H1 (cell line): ENCODE measurements around the gene CAMTA1. TPM values are rescaled to one million over a fixed set of nuclear protein-coding genes. Genes with fewer than 3 reads are reported as not detected.

Experiments used
- CTCF ChIA-PET: fragments of 300-600 bp; sonication (Branson Sonifier 250); formaldehyde crosslinking; loops from one replicate; lab custom pipeline; 2021; ENCODE audit not compliant: partially characterized antibody; lab: Charles Lee
- POLR2A ChIA-PET: fragments of 300-600 bp; sonication (Branson Sonifier 250); formaldehyde crosslinking; loops from one replicate; lab custom pipeline; 2021; ENCODE audit warnings: inconsistent platforms; ENCODE audit not compliant: partially characterized antibody; lab: Charles Lee
- DNase-seq, 2 experiments: peaks; one replicate each; pipeline versions ENCODE4 v3.0.0 to v3.0.0-alpha.2; 2010 to 2022; ENCODE audit warnings: low spot score in 2 of 2, low read depth in 1 of 2, mixed read lengths in 1 of 2
- FAIRE-seq: peaks from 2 replicates; lab custom pipeline; 2011; peaks lifted over from hg19 to GRCh38; lab: Jason Lieb, UNC
- H2AFZ ChIP-seq: 2 replicates; pipeline ENCODE4 v1.8.1; 2012; ENCODE audit warnings: low read length, inconsistent platforms
- H2AK5ac ChIP-seq: 2 replicates; pipeline ENCODE4 v1.6.1; 2013; ENCODE audit warnings: low read depth, low read length
- H2BK120ac ChIP-seq: replicated peaks from 2 replicates; pipeline ENCODE3; 2013; ENCODE audit warnings: low read depth, low read length, inconsistent platforms
- H2BK12ac ChIP-seq: 2 replicates; pipeline ENCODE4 v1.6.1; 2013; ENCODE audit warnings: low read depth, low read length
- H2BK15ac ChIP-seq: 2 replicates; pipeline ENCODE4 v1.6.1; 2013; ENCODE audit warnings: low read length
- H2BK20ac ChIP-seq: 2 replicates; pipeline ENCODE4 v1.6.1; 2013; ENCODE audit warnings: low read length
- H2BK5ac ChIP-seq: 2 replicates; pipeline ENCODE4 v1.6.1; 2013; ENCODE audit warnings: low read depth, low read length
- H3K14ac ChIP-seq: 2 replicates; pipeline ENCODE4 v1.6.1; 2013; ENCODE audit warnings: inconsistent platforms; ENCODE audit not compliant: insufficient read length
- H3K18ac ChIP-seq: 2 replicates; pipeline ENCODE4 v1.6.1; 2013; ENCODE audit warnings: low read length; ENCODE audit errors: extremely low read depth
- H3K23ac ChIP-seq: 2 replicates; pipeline ENCODE4 v1.6.1; 2013; ENCODE audit warnings: inconsistent platforms; ENCODE audit not compliant: insufficient read length
- H3K23me2 ChIP-seq: 2 replicates; pipeline ENCODE4 v1.6.1; 2013; ENCODE audit warnings: low read depth, low read length
- H3K27ac ChIP-seq: 2 replicates; pipeline ENCODE4 v1.6.1; 2011; ENCODE audit warnings: low read depth, low read length, inconsistent platforms
- H3K27me3 ChIP-seq, 4 experiments: replicated peaks in 1 of 4; 1 replicate in 1 of 4; 2 replicates in 3 of 4; pipeline versions ENCODE4 v1.6.1 to v1.8.1; 2011 to 2013; ENCODE audit warnings: low read length in 3 of 4, mild to moderate bottlenecking in 3 of 4, inconsistent platforms in 2 of 4, mixed read lengths in 2 of 4, moderate library complexity in 1 of 4; ENCODE audit not compliant: control insufficient read depth in 3 of 4, insufficient read depth in 3 of 4; ENCODE audit errors: extremely low read depth in 1 of 4
- H3K36me3 ChIP-seq, 4 experiments: 2 replicates each; pipeline versions ENCODE4 v1.6.1 to v1.8.1; 2011 to 2013; ENCODE audit warnings: mild to moderate bottlenecking in 4 of 4, low read length in 3 of 4, moderate library complexity in 2 of 4, control low read depth in 1 of 4, inconsistent platforms in 1 of 4; ENCODE audit not compliant: insufficient read depth in 4 of 4, control insufficient read depth in 2 of 4
- H3K4ac ChIP-seq: replicated peaks from 2 replicates; pipeline ENCODE3; 2013; ENCODE audit warnings: low read length, low read depth, mixed read lengths, inconsistent platforms; ENCODE audit not compliant: insufficient read length
- H3K4me1 ChIP-seq, 4 experiments: replicated peaks in 1 of 4; 1 replicate in 1 of 4; 2 replicates in 3 of 4; pipeline versions ENCODE4 v1.6.1 to v1.8.1; 2011 to 2013; ENCODE audit warnings: low read length in 3 of 4, inconsistent platforms in 2 of 4, mixed read lengths in 1 of 4; ENCODE audit not compliant: insufficient read depth in 4 of 4, control insufficient read depth in 3 of 4
- H3K4me2 ChIP-seq, 2 experiments: 2 replicates each; pipeline versions ENCODE4 v1.6.1 to v1.8.1; 2011 to 2013; ENCODE audit warnings: low read depth in 2 of 2, low read length in 2 of 2, control low read depth in 1 of 2, inconsistent platforms in 1 of 2, mild to moderate bottlenecking in 1 of 2; ENCODE audit not compliant: insufficient read depth in 1 of 2
- H3K4me3 ChIP-seq, 4 experiments: fragments of 200-600, 300-600 bp in 1 of 4; sonication (generic), shearing (Covaris generic), sonication (Bioruptor Twin) in 1 of 4; 2 replicates each; pipeline versions ENCODE4 v1.5.1 to v1.8.1; 2011 to 2016; ENCODE audit warnings: low read length in 4 of 4, low read depth in 3 of 4, control low read depth in 2 of 4, inconsistent platforms in 2 of 4, mild to moderate bottlenecking in 2 of 4, mixed read lengths in 1 of 4, moderate library complexity in 1 of 4; ENCODE audit not compliant: insufficient read depth in 2 of 4; ENCODE audit errors: extremely low read depth in 1 of 4
- H3K56ac ChIP-seq: replicated peaks from 2 replicates; pipeline ENCODE3; 2013; ENCODE audit warnings: low read depth, mild to moderate bottlenecking, mixed read lengths, low read length, inconsistent platforms; ENCODE audit not compliant: insufficient read length
- H3K79me1 ChIP-seq: 2 replicates; pipeline ENCODE4 v1.6.1; 2013; ENCODE audit warnings: low read depth, low read length, control low read depth
- H3K79me2 ChIP-seq, 2 experiments: 2 replicates each; pipeline versions ENCODE4 v1.6.1 to v1.8.1; 2012 to 2013; ENCODE audit warnings: low read length in 2 of 2, mild to moderate bottlenecking in 2 of 2, inconsistent platforms in 1 of 2; ENCODE audit not compliant: insufficient read depth in 2 of 2, control insufficient read depth in 1 of 2
- H3K9ac ChIP-seq, 4 experiments: replicated peaks in 1 of 4; 1 replicate in 1 of 4; 2 replicates in 3 of 4; pipeline versions ENCODE4 v1.6.1 to v1.8.1; 2011 to 2013; ENCODE audit warnings: low read depth in 3 of 4, low read length in 3 of 4, control low read depth in 2 of 4, mild to moderate bottlenecking in 2 of 4, moderate library complexity in 2 of 4, inconsistent platforms in 1 of 4; ENCODE audit errors: extremely low read depth in 1 of 4
- H3K9me3 ChIP-seq, 2 experiments: 2 replicates each; pipeline versions ENCODE4 v1.6.1 to v1.8.1; 2012 to 2013; ENCODE audit warnings: mild to moderate bottlenecking in 2 of 2, moderate library complexity in 2 of 2, control low read depth in 1 of 2, inconsistent platforms in 1 of 2, low read depth in 1 of 2, low read length in 1 of 2, mixed read lengths in 1 of 2; ENCODE audit not compliant: insufficient read depth in 2 of 2
- H4K20me1 ChIP-seq, 2 experiments: replicated peaks in 1 of 2; 2 replicates each; pipeline versions ENCODE3 to v1.8.1; 2011 to 2013; ENCODE audit warnings: inconsistent platforms in 2 of 2, low read length in 2 of 2, mild to moderate bottlenecking in 1 of 2; ENCODE audit not compliant: insufficient read depth in 2 of 2, control insufficient read depth in 1 of 2
- H4K5ac ChIP-seq: 2 replicates; pipeline ENCODE4 v1.6.1; 2013; ENCODE audit warnings: low read length, low read depth, mixed read lengths, inconsistent platforms; ENCODE audit not compliant: insufficient read length
- H4K8ac ChIP-seq: 2 replicates; pipeline ENCODE4 v1.8.0; 2013; ENCODE audit warnings: mild to moderate bottlenecking, moderate library complexity, low read length, inconsistent platforms; ENCODE audit not compliant: insufficient read depth; ENCODE audit errors: extremely low read depth
- H4K91ac ChIP-seq: replicated peaks from 2 replicates; pipeline ENCODE3; 2013; ENCODE audit warnings: low read length, mixed read lengths, inconsistent platforms; ENCODE audit not compliant: insufficient read length
- CHD1 ChIP-seq: IDR thresholded peaks from 2 replicates; pipeline ENCODE4 v1.6.1; 2012; ENCODE audit warnings: low read depth, low read length, improper control_type of control experiment
- GABPA ChIP-seq: IDR thresholded peaks from 2 replicates; pipeline ENCODE4 v1.6.1; 2011; ENCODE audit warnings: mild to moderate bottlenecking, low read length, moderate library complexity, borderline replicate concordance; ENCODE audit not compliant: insufficient read depth
- HDAC2 ChIP-seq, 2 experiments: fragments of 300-600 bp in 1 of 2; sonication (generic) in 1 of 2; IDR thresholded peaks; 2 replicates each; pipeline ENCODE4 v1.6.1; 2011 to 2012; ENCODE audit warnings: low read depth in 2 of 2, low read length in 2 of 2, mild to moderate bottlenecking in 2 of 2, moderate library complexity in 2 of 2, borderline replicate concordance in 1 of 2, inconsistent platforms in 1 of 2
- NANOG ChIP-seq: IDR thresholded peaks from 2 replicates; pipeline ENCODE4 v1.6.1; 2011; ENCODE audit warnings: low read length, low read depth, mild to moderate bottlenecking, inconsistent platforms; ENCODE audit not compliant: insufficient read depth, poor library complexity, severe bottlenecking
- RNF2 ChIP-seq: fragments of 200-900, 300-1000 bp; sonication (generic); IDR thresholded peaks from 2 replicates; pipeline ENCODE4 v1.7.1; 2016; ENCODE audit warnings: borderline replicate concordance, low read depth, mild to moderate bottlenecking, antibody characterized with exemption, low read length; ENCODE audit not compliant: poor library complexity, severe bottlenecking; ENCODE audit errors: missing control alignments
- SAP30 ChIP-seq: fragments of 300-600 bp; sonication (generic); IDR thresholded peaks from 2 replicates; pipeline ENCODE4 v1.7.1; 2012; ENCODE audit warnings: low read length, moderate library complexity, mild to moderate bottlenecking, inconsistent platforms; ENCODE audit not compliant: insufficient read depth, insufficient replicate concordance
- WGBS, 2 experiments: shearing (Covaris generic) in 1 of 2; methylation state at CpG; one replicate each; pipeline versions ENCODE4 v1.1.6 to v1.1.7; 2013 to 2015; ENCODE audit warnings: low lambda C conversion rate in 2 of 2, mixed read lengths in 2 of 2, inconsistent platforms in 1 of 2, low coverage in 1 of 2, missing lambda C conversion rate in 1 of 2; ENCODE audit not compliant: insufficient replicate concordance in 2 of 2, insufficient coverage in 1 of 2, insufficient read length in 1 of 2; ENCODE audit errors: extremely low coverage in 1 of 2, missing lambda C conversion rate in 1 of 2; 5-methylcytosine and 5-hydroxymethylcytosine counted together
- polyA plus RNA-seq, 7 experiments: library from polyadenylated mRNA; depleted of rRNA in 3 of 7; stranded (reverse) in 5 of 7; unstranded in 2 of 7; fragments of >200 nt in 5 of 7; fragments of 200-250 nt in 2 of 7; gene quantifications; 1 replicate in 5 of 7; 2 replicates in 1 of 7; 4 replicates in 1 of 7; pipeline versions ENCODE4 v1.2.1 to v1.2.3, GENCODE V29; 2011 to 2013; ENCODE audit warnings: missing spikeins in 2 of 7, mixed read lengths in 2 of 7
- total RNA-seq: library from RNA; stranded (reverse); fragmentation: NEBNext Ultra II Directional; extraction: Animal tissue kit (Norgen Biotek cat#: 25700); gene quantifications from 2 replicates; pipeline ENCODE4 v1.2.1, GENCODE V29; 2021

The CAMTA1 gene
- total and polyA plus RNA-seq, 2 of the 8 experiments (the other 6 are each of a cell fraction or from before 2014, with no cell fraction given) = 65.0 to 119 TPM

GRCh38 chr1:7719468-7720094 lies 934.3 kb downstream of the CAMTA1 start:
- ChIA-PET CTCF (interaction anchor here (0.9 to 3.2 kb wide), 4 partner anchors 16 to 51 kb away, joined by 3 to 12 read pairs (median 7); no protein-coding TSS in a partner anchor), POLR2A (interaction anchor here (0.8 kb wide), 1 partner anchor 33 kb away, joined by 3 read pairs; no protein-coding TSS in a partner anchor)
- H2AFZ ChIP-seq = no peak overlapping the region
- no peak overlapping the region for H3K27ac ChIP-seq
- no peaks in the 10 kb centered on the region for H3K36me3 ChIP-seq
- H4K5ac ChIP-seq = no peak overlapping the region
- DNase-seq (no peak), FAIRE-seq (no peak)
- H3K18ac ChIP-seq = no peak overlapping the region
- no peak overlapping the region for H3K56ac ChIP-seq
- peaks cover 0 to 4% (median 0%) of the 10 kb centered on the region in 4 experiments; a peak in 1 of 7 replicates for H3K4me1 ChIP-seq
- H4K91ac ChIP-seq = no peak overlapping the region
- no peak overlapping the region for H2BK15ac ChIP-seq
- no peak overlapping the region for H3K23ac ChIP-seq
- H2BK5ac ChIP-seq = no peak overlapping the region
- no peak overlapping the region for H2AK5ac ChIP-seq
- H3K27me3 ChIP-seq = peaks cover 0 to 9% (median 1%) of the 10 kb centered on the region in 4 experiments; a peak in 3 of 7 replicates
- H2BK120ac ChIP-seq = no peak overlapping the region
- no peak overlapping the region for H3K4me2 ChIP-seq
- no peak overlapping the region for H3K4me3 ChIP-seq
- no peaks in the 10 kb centered on the region for H3K79me1 ChIP-seq
- no peaks in the 10 kb centered on the region for H3K79me2 ChIP-seq
- H2BK12ac ChIP-seq = no peak overlapping the region
- no peaks in the 10 kb centered on the region for H3K23me2 ChIP-seq
- H2BK20ac ChIP-seq = no peak overlapping the region
- no peak overlapping the region for H3K4ac ChIP-seq
- WGBS, 2 experiments = 87% methylated on average over 8 of the region's 8 CpGs; no CpG with 5 or more reads in 1 of the 2 experiments
- H4K20me1 ChIP-seq = peaks cover 0 to 4% of the 10 kb centered on the region in 2 experiments
- H3K14ac ChIP-seq = no peak overlapping the region
- no peak overlapping the region for H3K9ac ChIP-seq
- no peaks in the 10 kb centered on the region for H3K9me3 ChIP-seq
- no peak overlapping the region for H4K8ac ChIP-seq
- TF ChIP-seq HDAC2 (IDR thresholded peaks at IDR 0.05; ENCODE audit: borderline replicate concordance in 1 of 2, low read depth in 2 of 2, low read length in 2 of 2) (no peak), GABPA (no peak), RNF2 (no peak), CHD1 (no peak), NANOG (no peak), SAP30 (no peak)
